SKM-1 treated with dmso at 0.1 percent for 144 hours (cell line): Measurements from ENCODE around the gene ARHGEF19.
A peak's percentile ranks its signal among the peaks of the same experiment; 100 is the strongest.

Experiments
- DNase-seq: peaks from one replicate; lab custom pipeline; 2025; ENCODE audit not compliant: unreplicated experiment; lab: John Stamatoyannopoulos, UW

ARHGEF19 gene

DNA sequence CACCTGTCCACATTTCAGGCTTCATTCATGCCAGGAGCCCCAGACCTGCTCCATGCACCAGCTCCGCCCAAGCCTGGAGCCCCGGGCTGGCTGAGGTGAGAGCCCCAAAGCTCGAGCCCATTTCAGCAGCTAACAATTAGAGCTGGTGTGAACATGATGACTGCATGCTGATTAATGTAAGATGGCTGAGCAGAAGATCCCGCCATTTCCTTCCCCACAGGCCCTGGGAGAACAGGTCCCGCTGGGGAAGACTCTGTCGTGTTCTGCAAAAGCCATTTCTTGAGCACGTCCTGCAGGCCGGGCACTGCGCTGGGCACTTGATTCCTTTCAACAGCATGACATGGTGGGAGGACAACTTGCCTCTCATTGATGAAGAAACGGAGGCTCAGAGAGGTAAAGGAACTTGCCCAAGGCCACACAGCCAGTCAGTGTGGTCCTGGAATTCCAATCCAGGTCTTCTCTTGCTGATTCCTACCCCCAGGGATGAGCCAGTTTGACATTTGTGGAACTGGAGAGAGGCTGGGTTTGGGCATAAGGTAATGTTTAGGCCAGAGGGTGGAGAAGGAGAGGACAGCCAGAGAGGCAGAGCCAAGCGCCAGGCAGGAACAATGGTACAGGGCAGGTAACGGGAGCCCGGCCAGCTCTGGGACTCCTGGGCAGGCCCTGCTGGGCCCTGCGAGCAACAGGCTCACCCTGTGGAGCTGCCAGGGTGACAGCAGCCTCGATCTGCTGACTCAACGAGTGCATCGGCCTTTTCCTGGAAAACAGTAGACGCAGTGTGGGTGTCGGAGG lies 28.5 kb downstream of the ARHGEF19 start:
- no peak for DNase-seq

DNA sequence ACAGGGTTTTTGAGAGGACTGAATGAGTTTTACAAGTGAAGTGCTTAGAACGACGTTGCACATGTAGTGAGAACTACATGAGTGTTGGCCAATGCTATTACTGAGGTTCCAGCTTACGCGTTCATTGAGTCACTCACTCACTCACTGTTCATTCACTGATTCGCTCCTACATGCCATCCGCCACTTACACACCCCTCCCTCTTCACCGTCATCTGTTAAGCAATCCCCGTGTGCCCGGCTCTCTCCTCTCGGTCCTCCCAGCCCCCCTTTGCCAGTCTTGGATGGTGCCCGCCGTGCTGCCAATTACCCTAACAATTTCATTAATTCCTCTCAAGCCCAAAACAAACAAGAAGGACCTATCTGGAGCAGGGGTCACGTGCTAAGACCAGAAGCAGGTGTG lies 29.3 kb downstream of the ARHGEF19 start:
- no peak for DNase-seq

DNA sequence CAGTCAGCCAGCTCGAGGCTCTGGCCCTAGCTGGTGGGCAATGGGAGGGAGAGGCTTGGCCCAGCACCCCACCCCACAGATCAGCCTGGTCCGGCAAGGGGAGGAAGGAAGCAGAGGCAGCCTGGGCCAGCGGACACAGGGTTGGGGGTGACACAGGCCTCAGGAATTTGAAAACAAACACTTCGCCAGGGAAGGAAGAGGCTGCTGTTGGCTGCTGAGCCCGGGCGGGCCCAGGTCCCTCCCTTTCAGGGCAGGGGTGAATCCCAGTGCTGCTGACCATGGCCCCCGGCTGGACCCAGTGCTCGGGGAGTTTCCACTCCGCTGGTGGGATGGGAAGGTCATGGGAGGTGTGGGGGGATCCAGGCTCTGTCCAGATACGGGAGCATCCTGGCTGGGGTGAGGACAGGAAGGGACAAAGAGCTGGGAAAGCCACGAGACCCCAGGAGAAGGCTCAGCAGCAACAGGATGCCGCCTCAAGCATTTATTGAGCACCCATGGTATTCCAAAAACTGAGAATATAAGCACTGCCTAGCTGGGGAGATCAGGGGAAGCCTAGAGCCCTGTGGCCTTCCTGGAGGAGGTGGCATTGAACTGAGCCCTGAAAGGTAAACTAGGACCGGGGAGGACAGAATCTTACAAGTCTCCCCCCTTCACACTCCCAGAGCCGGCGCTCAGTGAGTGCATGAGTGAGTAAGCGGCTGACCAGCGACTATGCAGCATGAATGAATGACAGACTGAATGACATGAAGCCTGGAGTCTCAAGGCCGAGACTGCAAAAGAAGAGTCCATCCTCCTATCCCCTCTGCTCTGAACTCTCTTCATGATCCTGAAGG lies 30.3 kb downstream of the ARHGEF19 start:
- DNase-seq: no peak

DNA sequence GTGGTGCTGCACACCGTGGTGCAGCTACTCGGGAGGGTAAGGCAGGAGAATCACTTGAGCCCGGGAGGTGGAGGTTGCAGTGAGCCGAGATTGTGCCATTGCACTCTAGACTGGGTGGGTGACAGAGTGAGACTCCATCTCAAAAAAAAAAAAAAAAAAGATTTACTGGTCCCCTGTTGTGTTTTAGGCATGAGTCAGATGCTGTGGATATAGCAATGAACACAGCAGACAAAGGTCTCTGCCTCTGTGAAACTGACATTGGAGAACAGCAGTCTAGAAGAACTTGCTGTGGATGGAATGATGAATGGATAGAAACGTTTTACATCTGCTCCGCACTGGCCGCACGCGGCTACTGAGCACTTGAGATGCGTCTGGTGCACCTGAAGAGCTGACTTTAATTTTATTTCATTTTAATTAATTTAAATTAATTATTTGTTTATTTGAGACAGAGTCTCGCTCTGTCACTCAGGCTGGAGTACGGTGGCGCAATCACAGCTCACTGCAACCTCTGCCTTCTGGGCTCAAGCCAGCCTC lies 32.1 kb downstream of the ARHGEF19 start:
- DNase-seq: no peak

DNA sequence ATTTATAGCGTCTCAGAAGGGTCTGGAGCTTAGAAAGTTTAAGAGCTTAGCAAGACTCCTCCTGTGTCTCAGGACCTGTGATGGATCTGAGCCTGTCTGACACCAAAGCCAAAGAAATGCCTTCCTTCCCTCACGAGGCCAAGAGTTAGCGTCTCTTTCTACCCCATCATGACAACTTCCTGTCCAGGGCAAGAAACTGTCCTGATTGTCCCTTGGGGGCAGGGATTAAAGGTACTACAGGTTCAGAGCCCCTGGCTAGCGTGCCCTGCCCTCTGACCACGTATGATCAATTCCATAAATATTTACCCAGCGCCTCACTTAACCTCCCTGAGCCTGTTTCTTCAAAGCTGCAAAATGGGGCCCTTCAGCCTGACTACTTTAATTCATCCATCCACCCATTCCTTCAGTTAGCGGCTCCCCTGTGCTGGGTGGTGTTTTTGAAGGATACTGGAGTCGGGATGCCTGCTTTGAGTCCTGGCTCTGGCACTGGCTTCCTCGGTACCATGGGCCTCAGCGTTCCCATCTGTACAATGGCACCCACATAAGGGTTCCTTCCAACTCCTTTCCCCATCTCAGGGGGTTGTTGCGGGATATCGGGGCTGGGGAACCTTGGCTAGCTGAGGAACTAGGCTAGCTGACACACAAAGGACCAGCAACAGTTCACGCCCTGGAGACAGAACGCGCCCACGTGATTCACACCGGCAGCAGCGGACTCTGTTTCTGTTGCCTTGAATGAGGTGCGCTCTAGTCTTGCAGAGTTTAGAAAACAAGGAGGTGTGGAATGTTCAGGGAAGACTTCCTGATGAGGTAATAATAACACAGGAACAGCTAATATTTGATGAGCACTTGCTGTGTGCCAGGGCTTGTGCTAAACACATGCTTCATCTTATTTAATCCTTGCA lies 33.6 kb downstream of the ARHGEF19 start:
- no peak for DNase-seq

DNA sequence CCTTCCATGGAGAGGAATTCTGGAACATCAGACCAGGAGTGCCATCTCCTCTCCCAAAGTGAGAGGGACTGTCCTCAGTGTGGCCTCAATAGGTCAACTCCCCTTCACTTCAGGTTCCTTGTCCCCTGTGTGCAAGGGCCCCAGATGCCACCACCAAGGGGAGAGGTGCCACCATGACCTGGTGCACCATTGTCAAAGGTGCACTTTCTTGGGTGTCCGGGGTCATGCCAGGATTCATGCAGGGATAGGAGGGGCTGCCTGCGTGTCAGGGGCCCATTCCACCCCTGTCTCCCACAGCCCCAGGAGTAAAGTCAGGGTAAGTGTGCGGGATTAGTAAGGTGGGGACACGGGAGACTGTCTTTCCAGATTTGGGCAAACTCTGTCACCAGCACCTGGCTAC lies 35.1 kb downstream of the ARHGEF19 start:
- no peak for DNase-seq

DNA sequence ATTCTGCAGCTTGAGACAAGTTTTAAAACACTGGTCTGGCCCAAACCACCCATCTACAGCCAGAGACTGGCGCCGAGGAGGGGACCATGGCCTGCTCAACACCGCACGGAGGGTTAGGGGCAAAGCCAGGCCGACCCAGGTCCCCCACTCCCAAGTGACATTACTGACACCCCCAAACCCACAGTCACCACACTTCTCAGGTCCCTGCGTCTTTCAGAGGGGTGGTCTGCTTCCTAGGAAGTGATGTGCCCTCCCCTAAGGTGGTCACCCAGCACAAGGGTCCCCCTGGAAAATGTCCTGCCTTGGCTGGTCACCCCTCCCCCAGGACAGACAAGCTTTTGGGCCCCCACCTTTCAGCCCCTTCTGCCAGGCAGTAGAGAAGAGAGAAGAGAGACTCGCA lies 35.8 kb downstream of the ARHGEF19 start:
- DNase-seq: no peak

DNA sequence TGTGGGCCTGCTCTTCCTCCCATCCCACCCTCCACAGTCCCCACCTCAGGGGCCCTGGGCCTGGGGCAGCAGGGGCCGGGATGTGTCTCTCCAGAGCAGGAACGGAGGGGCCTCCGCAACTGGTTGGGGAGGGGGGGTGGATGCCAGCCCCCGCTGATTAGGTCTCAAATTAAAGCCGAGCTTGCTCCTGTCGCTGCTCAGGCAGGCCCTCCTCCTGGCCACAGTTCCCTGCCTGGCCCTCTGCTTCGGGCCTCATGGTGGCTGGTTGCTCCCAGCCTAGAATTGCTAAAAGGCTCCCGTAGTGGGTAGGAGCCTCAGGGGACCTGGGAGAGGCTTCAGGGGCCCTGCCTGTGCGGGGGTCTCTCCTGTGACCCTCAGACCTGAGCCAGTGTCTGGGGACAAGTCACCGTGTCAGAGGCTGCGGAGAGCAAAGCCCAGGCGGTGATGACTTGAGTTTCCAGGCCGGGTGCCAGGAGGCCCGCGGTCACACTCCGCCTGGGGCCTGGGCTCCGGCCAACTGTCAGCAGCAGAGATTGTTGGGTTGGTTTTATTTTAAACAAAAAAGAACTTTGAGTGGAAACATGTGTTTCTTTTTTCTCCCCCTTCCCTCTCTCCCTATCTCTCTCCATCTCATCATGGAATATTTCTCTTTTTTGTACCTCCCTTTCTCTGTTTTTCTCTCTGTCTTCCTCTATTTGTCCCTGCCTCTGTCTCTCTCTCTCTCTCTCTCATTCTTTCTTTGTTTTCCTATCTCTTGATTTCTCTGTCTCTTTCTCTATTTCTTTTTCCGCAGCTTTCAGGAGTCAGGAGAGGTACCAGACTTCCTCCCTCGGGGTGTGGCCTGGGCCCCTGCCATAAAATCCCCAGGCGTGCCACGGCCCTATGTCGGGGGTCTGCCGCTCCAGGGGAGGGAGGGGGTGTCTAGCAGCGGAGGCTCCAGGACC lies 36.6 kb downstream of the ARHGEF19 start:
- no peak for DNase-seq

DNA sequence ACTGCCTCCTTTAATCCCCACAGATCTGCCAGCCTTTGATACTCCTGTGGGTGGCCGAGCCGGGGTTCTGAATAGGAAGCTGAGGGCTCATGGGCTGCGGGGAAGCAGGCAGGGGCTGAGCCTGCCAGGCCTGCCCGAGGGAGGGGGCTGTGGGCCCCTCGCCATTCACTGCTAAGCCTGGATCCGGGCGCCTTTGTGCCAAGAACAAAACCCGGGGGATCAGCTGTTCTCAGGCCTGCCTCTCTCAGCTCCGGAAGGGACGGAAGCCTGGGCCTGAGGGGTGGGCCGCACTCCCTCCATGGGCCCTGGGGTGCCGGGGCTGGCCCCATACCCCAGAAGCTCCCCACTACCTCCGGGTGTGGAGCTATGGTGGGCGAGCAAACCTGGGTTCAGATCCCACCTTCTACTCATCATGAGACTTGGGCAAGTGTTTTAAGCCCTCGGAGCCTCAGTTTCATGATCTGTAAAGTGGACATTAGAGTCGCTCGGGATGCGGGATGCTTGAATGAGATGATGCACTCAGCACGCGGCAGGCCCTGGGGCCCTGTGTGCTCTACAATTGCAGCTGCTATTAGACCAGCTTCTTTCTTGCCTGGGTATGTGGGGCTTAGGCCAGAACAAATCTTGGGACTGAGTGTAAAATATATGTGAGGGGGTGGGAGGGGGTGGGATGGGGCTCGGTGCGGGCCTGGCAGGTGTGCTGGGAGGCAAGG lies 37.4 kb downstream of the ARHGEF19 start:
- no peak for DNase-seq

DNA sequence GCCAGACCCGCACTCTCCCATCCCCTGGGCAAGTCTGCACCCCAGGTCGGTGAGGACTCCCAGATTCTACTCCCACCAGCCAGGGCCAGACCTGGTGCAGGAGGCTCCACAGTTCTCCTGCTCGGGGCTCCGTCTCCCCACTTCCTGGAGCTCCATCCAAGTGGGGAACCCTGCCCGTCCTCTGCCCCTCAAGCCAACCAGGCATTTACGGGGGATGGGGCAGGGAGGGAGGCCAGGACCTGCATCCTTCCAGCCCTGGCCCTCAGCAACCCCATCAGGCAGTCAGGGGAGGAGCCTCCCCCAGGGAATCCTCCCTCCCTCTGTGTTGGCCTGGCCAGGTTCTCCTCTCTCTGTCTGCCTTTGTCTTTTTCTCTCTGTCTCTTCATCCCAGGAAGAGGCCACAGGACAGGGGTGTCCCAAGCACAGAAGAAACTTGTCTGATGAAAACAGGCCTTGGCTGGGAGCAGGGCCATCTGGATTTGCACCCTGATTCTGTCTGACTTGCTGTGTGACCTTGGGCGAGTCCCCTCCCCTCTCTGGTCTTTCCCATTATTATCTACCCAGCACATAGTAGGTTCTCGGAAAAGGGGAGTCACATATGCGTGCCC lies 38.1 kb downstream of the ARHGEF19 start:
- DNase-seq: no peak

DNA sequence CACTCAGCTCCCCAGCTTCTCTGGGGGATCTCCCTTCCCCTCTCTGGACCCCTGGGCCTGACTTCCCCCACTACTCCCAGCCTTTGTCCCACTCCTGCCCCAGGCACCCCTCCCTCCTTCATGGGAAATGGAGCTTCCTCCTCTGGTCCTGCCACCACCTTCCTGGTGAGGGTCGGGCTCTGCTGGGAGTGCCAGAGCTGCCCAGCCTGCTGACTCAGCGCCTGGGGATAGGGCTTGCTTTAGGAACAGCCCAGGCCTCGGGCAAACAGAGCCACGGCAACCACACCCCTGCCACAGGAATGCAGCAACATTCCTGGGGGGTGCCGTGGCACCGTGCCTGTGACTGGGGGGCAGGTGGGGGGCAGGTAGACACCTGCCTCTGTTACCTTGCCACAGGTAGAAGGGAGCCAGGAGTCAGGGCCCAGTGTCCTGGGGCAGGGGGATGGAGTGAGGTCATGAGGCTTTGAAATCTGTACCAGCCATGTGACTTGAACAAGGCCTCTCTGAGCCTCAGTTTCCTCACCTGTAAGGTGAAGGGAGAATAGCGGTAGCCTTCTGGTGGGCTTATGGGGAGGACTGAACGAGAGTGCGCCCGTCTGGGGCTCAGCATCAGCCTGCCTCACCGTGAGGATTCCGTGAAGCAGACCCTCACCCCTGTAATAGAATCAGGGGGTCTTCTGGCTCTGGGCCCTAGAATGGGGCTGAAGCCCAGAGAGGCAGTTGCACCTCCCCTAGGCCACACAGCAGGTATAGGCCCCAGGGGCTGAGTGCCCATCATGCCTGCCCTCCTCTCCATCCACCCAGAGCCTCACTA lies 38.8 kb downstream of the ARHGEF19 start:
- no peak for DNase-seq

DNA sequence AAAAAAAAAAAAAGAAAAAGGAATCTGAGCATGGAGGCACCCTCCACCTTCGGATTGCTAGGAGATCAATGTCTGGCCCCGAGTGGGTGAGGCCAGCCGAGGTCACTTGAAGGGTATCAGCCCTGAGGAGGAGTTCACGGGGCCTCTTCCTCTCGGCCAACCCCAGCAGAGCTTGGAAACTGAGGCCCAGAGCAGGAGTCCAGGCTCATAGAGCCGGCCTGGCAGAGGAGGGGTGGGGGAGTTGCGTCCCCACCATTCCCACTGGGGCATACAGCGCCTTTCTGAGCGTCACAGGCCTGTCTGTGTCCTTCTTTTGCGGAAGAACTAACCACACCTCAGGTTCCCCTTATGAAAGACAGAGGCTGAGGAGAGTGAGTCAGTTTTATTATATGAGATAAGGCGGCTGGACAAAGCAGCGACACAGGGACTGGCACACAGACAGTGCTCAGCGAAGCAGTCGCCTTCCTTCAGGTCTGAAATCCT lies 39.4 kb downstream of the ARHGEF19 start:
- peak; percentile 83 for DNase-seq

DNA sequence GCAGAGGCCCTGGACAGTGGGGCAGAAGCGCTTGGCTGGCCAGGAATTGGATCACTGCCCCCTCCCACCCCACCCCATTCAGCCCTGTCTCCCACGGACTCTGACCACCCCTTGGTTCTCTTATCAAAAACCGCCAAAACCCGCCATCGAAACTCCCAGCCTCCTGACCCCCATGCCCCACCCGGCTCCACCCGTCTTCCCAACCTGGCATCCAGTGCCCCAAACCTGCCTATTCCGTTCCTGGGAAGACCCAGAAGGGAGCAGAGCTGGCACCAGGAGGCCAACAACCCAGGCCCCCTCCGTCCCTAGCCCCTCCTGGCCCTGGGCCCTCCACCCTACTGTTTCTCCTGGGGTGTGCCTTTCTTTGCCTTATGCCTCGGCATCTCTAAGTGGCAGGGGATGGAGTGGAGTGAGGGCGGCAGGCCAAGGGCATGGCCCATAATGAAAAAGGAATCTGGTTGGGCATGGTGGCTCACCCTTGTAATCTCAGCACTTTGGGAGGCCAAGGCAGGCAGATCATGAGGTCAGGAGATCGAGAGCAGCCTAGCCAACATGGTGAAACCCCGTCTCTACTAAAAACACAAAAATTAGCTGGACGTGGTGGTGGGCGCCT lies 40.1 kb downstream of the ARHGEF19 start:
- no peak for DNase-seq

DNA sequence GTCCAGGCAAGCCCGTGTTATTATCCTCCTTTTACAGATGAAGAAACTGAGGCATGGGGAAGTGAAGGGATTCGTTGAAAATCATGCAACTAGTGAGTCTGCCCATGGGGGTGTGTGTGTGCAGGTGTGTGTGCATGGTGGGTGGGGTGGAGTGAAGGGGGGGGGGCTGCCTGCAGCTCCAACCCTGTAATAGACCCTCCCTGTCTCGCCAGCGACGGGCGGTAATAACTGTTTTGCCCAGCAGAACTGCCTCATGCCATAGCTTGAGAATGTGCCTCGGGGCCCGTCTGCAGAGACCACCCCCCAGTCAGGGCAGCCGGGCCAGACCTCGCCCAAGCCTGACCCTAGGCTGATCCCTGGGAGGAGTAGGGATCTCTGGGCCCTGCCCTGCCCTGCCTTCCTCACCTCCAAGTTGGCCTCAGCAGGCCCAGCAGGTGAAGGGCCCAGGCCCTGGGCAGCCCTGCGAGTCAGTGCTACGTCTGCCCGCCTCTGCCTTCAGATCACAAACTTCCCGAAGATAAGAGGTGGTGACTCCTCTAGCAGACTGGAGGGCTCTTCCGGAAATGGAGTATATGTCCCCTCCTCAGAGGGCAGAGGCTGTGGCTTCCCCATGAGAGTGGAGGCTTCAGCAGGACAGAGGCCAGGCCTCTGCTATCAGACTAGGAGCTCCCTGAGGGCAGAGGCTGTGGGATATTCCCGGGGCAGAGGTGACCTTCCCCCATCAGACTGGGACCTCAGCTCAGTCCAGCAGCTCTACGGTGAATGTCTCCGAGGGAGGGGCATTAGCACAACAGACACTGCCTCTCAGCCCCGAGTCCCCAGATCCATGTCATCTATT lies 40.9 kb downstream of the ARHGEF19 start:
- no peak for DNase-seq

DNA sequence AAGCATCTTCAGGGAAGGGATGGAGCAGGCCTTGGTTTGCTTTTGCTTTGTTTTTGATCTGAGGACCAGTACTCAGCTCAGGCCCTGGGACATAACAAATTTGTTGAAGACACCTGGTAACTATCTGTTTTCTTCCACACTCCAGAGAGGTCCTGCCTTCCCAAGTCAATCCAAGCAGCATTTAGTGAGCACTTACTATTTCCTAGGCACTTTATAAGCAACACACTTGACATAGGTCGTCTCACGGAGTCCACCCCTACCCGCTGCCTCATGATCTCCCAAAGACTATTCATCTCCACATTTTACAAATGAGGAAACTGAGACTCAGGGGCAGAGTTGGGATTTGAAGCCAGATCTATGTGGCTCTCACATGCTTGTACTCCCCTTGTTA lies 42.2 kb downstream of the ARHGEF19 start:
- no peak for DNase-seq

DNA sequence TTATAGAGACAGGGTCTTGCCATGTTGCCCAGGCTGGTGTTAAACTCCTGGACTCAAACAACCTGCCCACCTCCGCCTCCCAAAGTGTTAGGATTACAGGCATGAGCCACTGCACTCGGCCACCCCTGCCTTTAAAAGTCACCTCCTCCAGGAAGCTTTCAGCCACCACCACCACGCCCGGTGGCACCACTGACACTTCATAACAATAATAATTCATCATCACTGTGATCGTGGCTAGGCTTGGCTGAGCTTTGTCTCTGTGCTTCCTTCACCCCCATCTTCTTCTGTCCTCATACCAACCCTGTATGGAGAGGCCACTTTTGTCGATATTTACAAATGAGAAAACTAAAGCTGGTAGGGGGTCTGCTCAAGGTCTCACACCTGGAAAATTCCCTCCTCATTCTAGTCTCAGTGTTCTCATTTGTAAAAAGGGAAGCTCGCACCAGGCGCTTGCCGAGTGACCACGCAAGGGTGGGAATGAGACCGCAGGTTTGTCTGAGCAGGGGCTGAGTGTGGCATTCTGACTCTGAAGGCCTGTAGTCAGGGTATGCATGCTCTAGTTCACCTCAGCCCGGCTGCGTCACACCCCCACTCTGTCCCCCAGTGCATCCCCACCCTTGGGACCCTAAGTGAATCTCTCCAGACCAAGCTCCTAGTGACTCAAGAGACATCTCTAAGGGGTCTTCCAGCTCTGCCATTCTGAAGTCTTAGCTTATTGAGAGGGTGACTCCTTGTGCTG lies 43.7 kb downstream of the ARHGEF19 start:
- DNase-seq: no peak
